ENCODE results near the gene SLC15A3.

The SLC15A3 gene

DNA sequence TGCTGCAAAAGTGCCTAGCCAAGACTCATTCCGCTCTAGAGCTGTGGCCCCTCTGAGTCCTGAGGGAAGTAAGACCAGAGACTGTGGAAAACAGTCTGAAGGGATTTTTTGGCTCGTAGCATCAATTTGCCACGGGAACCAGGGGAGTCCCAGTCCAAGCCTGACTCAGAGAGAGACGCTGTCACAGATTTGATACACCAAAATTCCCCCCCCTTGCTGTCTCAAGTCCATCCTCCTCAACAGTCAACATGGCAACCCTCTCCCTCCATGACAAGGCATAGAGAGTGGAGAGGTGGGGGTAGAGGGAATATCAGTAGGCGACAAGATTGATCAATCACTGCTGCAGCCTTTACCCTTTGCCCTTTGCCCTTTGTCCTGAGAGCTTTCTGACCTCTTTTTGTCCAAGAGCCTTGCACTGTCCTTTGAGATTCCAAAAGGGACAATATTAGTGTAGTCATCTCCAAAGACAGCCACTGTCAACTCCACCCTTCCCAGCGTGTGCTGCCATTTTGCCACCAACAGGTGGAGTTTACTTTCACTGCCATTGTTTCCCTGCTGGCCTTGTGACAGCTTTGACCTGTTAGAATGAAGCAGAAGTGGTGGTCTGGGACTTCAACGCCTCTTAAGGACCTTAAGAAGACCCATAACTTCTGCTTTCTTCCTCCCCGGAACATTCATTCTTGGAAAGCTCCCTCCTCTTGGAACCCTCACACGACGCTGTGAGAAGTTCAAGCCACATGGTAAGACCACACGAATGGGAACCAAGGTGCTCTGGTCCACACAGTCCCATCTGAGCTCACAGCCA is 7.3 kb downstream of the SLC15A3 start:
- DNase-seq, result no peak

DNA sequence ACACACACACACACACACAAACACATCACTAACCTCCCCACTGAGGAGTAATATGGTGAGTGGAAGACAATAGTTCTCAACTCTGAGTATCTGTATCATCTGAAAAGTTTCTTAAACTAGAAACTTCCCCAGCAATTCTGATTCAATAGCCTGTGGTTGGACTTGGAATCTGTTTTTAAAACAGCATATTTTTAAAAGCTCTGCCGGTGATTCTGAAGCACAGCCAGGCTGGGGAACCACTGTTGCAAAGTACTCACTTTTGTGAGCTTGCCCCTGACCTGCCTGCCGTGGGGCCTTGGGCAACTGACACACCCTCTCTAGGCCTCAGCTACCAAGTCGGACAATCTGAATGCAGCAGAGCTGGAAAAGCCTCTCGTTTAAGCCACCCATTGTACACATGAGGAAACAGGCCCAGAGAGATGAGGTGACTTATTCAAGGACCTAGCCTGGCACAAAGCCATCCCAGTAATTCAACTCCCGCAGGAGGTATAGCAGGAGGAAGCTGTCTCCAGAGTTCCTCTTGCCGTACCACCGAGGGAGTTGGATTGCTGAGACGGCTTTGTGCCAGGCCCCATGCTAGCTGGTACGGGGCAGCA is 8.9 kb downstream of the SLC15A3 start:
- peak; percentile 91 for DNase-seq

DNA sequence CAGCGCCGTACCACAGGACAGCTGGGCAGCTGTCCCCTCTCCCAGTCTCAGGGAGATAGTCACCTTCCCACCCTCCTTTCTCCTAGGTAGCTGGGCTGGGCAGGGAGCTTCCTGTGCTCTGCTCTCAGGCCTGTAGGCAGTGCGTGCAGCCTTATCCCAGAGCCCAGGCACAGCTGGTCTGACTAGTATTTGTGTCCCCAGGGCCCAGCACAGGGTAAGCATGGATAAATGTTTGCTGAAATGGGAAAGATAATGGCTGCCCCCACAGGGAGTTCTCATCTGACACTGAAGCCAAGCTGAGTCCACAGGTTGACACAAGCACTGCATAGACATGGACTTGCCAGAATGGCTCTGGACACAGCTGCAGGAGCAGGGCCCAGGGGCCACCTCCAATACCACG is 9.8 kb downstream of the SLC15A3 start:
- peak; percentile 79 for DNase-seq

DNA sequence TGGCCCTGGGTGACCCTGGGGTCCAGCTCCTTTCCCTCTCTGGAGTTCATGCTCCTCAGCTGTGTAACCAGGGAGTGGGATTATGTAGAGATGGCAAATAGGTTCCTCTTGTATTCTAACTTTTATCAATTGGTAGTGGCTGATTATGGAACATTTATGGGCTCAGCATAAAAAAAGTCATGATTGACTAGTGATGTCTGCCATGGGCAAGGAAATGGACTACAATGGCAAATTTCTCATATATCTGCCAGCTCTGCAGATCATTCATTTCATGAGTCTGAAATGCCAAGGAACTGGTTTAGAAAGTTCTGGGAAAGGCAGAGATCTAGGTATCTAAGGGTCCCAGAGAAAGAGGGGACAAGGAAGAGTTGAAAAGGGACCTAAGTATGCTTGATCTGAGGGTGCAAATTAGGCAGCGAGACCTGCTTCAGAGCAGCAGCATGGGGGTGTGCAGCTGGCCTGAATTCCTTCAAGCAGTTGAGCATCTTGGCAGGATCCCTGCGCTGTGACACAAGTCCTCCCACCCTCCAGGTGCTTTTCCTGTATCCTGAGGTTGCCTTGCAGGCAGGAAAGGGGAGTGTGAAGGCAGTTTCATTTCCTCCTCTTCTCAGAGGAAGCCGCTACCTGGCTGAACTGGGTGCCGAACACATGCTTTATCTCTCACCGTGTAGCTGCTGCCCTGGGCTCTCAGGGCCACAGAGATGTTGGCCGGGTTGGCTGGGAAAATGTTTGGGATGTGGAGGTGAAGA is 10.4 kb downstream of the SLC15A3 start:
- DNase-seq, result no peak

DNA sequence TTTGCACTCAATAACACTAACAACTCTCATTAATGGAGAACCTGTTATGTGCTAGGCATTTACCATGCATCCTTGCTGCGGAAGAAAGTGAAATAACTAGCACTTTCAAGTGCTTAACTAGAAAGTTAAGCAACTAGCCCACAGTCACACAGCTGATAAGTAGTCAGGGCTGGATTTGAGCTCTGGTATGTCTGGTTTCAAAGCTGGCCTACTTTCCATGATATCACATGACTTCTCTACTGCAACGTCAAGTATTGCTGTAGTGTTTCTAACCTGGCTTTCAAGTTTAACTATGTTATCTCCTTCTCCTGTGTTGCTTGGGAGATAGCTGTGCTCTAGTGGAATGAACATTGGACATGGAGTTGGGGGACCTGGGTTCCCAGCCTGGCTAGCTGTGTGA is 12.1 kb downstream of the SLC15A3 start:
- DNase-seq, result no peak

DNA sequence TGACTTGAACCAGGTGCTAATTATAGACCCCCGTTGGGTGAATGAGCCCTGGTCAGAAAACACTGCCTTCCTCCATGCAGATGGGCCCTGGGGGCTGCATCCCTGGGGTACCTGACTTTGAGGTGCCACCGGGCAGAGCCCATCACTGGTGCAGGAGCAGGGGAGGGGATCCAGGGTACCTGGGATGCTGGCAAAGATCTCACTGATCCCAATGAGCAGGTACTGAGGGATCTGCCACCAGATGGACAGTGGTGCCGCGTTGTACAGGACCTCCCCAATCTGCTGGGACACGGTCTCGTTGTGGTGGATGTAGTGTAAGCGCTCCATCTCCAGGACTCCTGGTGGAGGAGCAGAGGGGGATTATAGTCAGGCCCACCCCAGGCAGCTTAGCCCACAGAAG is 12.7 kb downstream of the SLC15A3 start:
- no peak for DNase-seq

DNA sequence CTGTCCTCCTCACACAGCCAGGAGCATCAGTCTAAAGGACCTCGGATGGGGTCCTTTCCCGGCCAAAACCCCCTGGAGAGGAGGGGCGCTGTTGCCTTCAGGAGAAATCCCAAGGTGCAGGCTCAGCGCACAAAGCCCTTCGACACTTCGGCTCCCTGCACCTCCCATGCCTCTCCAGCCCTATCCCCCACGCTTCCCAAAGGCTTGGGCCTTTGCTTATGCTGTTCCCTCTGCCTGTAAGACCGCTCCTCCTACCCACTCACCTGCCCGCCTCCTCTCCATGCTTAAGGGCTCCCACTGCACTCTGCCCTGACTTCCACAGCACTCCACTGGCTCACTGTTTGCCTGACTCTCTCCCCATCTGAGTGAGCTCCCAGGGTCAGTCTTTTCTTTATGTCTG is 13.5 kb downstream of the SLC15A3 start:
- DNase-seq, result no peak

DNA sequence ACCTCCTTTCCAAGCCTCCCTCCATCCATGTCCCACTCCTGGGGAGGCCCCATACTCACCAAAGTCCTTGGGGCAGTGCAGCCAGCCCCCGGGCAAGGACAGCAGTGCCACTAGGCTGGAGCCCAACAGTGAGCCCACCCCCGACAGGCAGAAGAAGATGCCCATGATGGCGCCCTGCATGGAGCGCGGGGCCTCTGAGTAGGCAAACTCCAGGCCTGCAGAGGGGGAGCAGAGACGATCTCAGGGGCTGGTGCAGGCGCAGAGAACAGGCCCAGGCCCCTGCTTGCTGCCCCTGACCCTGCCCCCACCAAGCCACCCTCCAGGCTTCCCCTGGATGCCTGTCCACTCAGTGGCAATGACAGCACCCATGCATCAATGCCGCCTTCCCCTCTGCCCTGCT is 14.2 kb downstream of the SLC15A3 start:
- no peak for DNase-seq

DNA sequence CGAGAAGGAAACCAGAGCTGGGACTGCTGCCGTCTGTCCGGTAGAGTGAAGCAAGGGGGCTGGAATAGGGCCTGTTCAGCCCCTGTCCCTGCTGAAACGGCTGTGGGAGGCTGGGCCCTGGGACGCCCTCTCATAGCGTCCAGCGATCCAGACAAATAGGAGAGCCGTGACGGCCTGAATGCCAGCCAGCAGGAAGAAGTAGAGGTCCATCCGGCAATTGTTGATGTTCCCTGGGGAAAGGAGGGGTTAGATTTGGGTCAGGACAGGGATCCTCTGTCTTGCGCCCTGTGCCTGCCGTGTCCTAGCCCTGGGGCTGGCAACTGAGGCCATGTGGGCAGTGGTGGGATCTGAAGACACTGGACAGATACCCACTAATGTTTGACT is 14.8 kb downstream of the SLC15A3 start:
- no peak for DNase-seq

DNA sequence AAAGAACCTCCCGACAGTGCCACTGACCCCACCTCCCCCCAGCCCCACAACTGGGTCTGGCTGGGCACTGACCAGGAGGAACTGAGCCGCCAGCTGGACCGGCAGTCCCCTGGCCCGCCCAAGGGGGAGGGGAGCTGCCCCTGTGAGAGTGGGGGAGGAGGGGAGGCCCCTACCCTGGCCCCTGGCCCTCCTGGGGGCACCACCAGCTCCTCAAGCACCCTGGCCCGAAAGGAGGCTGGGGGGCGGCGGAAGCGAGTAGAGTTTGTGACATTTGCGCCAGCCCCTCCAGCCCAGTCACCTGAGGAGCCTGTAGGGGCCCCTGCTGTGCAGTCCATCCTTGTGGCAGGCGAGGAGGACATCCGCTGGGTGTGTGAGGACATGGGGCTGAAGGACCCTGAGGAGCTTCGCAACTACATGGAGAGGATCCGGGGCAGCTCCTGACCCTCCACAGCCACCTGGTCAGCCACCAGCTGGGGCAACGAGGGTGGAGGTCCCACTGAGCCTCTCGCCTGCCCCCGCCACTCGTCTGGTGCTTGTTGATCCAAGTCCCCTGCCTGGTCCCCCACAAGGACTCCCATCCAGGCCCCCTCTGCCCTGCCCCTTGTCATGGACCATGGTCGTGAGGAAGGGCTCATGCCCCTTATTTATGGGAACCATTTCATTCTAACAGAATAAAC is 15.4 kb downstream of the SLC15A3 start:
- DNase-seq, result no peak

DNA sequence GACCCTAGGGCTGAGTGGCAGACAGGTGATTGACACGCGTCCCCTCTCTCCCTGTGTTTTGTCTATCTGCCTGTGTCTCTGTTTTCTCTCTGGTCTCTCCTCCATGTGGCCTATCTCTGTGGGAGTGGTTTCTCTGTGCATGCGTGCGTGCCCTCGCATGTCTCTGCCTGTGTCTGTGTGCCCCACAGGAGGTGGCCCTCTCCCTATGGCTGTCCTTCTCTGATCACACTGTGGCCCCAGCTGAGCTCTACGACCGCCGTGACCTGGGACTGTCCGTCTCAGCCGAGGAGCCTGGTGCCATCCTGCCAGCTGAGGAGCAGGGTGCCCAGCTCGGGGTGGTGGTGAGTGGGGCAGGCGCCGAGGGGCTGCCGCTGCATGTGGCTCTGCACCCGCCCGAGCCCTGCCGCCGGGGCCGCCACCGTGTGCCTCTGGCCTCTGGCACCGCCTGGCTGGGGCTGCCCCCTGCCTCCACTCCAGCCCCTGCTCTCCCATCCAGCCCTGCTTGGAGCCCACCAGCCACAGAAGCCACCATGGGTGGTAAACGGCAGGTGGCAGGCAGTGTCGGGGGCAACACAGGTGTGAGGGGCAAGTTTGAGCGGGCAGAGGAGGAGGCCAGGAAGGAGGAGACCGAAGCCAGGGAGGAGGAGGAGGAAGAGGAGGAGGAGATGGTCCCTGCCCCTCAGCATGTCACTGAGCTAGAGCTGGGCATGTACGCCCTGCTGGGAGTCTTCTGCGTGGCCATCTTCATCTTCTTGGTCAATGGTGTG is 16.1 kb downstream of the SLC15A3 start:
- DNase-seq, result no peak

DNA sequence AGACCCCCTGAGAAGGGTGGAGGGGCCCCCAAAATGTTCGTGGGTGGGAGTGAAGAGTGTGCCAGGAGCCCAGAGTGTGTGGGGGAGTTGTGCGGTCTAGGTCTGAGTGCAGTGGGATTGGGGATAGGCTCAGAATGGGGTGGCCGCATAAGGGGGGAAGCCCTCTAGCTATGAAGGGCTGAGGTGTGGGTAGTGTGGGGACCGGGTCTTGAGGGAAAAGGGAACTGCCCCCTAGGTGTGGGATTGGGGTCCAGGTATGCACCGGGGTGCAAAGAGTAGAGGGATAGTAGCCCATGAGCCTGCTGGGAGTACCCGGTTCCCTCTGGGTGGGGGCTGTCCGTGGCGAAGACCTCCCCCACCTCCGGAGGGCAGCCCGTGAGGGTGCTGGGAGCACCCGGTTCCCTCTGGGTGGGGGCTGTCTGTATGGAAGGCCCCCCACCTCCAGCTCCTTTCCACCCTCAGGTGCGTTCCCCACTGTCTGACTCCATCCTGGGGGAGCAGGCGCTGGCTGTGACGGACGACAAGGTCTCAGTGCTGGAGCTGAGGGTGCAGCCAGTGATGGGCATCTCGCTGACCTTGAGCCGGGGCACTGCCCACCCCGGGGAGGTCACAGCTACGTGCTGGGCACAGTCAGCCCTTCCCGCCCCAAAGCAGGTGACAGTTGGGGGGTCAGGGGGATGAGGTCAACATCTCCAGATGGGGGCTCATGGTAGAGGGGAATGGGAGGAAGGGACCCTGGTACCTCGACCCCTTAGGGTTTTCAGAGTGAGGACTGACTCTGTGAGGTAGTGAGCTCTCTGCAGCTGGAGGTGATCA is 17.0 kb downstream of the SLC15A3 start:
- DNase-seq, result no peak

DNA sequence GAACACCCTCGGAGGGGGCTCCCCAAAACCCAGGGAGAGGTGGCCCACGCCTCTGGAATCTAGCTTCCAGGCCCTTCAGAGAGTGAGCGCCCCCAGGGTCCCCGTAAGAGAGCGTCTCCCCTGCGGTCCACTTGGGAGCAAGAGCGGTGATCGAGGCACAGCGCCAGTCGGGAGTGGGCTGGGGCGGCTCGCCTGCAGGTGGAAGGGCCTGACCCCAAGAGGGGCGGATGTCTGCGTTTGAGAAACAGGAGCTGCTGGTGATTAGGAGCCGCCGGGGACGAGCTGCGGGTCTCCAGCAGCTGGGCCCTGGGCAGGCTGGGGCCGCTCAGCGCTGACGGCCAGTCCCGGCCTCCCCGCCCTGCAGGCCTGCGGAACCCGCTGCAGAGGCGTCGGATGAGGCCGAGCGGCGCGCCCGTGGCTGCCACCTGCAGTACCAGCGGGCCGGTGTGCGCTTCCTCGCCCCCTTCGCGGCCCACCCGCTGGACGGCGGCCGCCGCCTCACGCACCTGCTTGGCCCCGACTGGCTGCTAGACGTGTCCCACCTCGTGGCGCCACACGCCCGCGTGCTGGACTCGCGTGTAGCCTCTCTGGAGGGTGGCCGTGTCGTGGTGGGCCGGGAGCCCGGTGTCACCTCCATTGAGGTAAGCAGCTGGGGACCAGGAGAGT is 17.7 kb downstream of the SLC15A3 start:
- DNase-seq, result no peak

DNA sequence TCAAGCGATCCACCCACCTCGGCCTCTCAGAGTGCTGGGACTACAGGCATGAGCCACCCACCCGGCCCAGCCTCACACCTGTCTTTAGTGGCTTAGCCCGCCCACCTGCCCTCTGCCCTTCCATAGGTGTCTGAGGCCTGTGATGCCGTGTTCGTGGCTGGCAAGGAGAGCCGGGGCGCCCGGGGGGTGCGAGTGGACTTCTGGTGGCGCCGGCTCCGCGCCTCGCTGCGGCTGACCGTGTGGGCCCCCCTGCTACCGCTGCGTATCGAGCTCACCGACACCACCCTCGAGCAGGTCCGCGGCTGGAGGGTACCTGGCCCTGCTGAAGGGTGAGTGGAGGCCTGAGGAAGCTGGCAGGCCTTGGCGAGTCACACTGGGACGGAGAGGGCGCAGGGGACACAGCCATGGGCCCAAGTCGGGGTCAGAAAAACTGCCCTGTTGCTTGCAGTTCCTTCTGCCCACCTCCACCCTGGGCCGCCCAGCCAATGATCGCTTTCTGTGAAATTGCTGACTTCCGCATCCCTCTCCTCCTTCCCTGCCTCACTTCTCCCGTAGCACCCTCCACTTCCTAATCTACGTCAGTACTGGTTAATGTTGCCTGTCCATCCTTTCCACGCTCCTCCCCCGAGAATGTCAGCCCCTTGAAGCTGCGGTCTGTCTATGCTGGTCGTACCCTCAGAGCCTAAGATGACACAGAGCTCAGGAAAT is 18.4 kb downstream of the SLC15A3 start:
- DNase-seq, result no peak

DNA sequence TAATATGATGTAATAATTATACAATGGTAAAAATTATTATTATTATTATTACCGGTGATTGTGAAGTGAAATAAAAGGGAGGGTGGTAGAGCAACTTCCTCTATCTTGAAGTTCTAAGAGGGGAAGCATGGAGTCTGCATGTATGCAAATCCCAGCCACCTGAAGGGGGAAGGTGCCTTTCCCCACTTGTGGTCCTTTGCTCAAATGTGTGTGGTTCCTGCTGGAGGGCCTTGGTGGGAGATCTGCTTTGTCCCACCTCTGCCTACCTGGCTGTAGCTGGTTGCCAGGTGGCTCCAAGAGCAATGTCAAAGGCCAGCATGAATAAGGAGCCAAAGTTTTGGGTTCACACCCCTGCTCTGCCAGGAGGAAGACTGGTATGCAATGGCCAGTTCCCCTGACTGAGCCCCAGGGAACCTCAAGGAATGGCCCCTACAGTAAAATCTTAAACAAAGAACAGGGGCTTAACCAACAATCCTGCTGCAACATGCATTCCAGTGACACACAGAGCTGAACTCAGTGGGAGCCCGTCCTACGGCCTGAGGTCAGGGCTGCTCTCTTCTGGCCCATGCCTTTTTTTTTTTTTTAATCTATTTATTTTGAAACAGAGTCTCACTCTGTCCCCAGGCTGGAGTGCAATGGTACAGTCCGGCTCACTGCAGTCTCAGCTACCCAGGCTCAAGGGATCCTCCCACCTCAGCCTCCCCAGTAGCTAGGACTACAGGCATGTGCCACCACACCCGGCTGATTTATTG is 19.2 kb downstream of the SLC15A3 start:
- DNase-seq, result no peak

DNA sequence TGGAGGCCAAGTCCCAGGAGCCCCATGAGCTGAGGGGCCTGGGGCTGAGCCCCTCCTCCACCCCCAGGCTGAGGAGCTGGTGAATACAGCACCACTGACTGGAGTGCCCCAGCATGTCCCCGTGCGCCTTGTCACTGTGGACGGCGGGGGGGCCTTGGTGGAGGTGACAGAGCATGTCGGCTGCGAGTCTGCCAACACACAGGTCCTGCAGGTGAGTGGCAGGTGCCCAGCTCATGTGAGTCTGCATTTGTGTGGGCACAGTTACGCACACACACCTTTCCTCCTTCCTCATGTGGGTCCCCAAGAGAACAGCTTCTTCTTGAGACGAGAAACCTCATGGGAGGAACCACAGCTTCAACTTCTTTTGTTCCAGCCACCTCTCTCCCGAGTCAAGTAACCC is 20.1 kb downstream of the SLC15A3 start:
- no peak for DNase-seq

DNA sequence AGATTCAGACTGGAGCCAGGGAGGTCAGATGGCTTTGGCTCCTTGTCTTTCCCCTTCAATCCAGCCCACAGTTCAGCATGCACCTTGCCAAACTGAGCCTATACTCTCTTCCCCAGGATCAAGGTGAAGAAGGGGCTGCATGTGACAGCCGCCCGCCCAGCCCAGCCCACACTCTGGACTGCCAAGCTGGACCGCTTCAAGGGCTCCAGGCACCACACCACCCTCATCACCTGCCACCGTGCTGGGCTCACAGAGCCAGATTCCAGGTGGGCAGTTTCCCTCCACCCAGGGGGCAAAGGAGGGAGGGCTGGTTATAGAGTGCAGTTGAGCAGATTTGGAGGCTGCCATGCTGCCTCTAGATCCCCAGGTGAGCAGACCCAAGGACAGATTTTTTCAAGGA is 21.6 kb downstream of the SLC15A3 start:
- no peak for DNase-seq

DNA sequence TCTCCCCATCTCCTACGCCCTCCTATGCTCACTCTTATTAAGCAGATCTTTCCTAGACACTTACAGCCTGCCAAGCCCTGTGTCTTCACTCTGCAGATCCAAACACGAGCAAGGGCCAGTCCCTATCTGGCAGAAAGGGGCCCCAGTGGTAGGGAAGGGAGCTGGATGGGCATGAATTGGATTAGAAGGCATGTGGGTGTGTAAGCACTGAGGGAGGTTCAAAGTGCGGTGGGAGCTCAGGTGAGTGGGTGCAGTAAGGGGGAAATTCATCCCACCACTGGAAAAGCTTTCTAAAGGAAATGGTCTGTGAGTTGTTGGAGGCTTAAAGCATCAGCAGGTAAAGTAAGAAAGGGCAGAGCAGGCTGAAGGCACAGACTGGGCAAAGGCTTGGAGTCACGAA is 22.2 kb downstream of the SLC15A3 start:
- DNase-seq, result no peak

DNA sequence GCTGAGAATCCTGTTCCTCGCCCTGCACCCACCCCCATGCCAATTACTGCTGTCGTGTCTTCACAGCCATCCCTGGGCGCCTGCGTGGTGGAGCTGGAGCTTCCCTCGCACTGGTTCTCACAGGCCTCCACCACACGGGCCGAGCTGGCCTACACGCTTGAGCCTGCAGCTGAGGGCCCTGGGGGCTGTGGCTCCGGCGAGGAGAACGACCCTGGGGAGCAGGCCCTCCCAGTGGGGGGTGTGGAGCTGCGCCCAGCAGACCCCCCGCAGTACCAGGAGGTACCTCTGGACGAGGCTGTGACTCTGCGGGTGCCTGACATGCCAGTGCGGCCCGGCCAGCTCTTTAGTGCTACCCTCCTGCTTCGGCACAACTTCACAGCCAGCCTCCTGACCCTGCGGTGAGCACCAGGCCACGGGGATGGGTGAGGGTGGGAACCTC is 23.4 kb downstream of the SLC15A3 start:
- DNase-seq, result no peak

DNA sequence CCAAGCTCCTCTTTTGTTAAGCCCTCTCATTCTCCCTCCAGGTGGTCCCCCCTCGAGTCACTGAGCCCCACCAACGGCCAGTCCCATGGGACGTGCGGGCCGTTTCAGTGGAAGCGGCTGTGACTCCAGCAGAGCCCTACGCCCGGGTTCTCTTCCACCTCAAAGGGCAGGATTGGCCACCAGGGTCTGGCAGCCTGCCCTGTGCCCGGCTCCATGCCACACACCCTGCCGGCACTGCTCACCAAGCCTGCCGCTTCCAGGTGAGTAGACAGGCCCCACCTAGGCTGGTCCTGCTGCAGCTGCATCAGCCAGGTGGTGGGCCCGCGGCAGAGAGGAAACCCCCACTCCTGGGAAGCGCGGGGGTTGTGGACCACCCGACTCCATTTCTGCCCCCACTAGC is 24.4 kb downstream of the SLC15A3 start:
- no peak for DNase-seq
